Endodermal cell (in vitro differentiated cells): ENCODE measurements around the gene EDN1. TPM values are rescaled to one million over a fixed set of nuclear protein-coding genes. Genes with fewer than 3 reads are reported as not detected.

Experiments
- DNase-seq: peaks from one replicate; pipeline ENCODE4 v3.0.0-alpha.2; 2017
- H3K27ac ChIP-seq: 2 replicates; pipeline ENCODE4 v1.5.1; 2013; ENCODE audit warnings: mild to moderate bottlenecking, low read depth, low read length, moderate library complexity
- H3K27me3 ChIP-seq: 2 replicates; pipeline ENCODE4 v1.6.1; 2013; ENCODE audit warnings: mild to moderate bottlenecking, low read length, moderate library complexity; ENCODE audit not compliant: insufficient read depth, control insufficient read depth, poor library complexity, severe bottlenecking
- H3K36me3 ChIP-seq: 2 replicates; pipeline ENCODE4 v1.7.0; 2013; ENCODE audit warnings: mild to moderate bottlenecking, low read length, moderate library complexity; ENCODE audit not compliant: control insufficient read depth, insufficient read depth
- H3K4me1 ChIP-seq: one replicate; pipeline ENCODE4 v1.7.0; 2013; ENCODE audit warnings: low read length; ENCODE audit not compliant: control insufficient read depth, insufficient read depth
- H3K4me3 ChIP-seq: 2 replicates; pipeline ENCODE4 v1.5.1; 2013; ENCODE audit warnings: mild to moderate bottlenecking, low read length, moderate library complexity
- H3K9ac ChIP-seq: 2 replicates; pipeline ENCODE4 v1.6.1; 2013; ENCODE audit warnings: mild to moderate bottlenecking, low read length, moderate library complexity; ENCODE audit not compliant: poor library complexity, severe bottlenecking; ENCODE audit errors: extremely low read depth
- H3K9me3 ChIP-seq: 2 replicates; pipeline ENCODE4 v1.6.1; 2013; ENCODE audit warnings: mild to moderate bottlenecking, low read length, moderate library complexity; ENCODE audit not compliant: control insufficient read depth
- H3K27ac Mint-ChIP-seq: 2 replicates; pipeline ENCODE4 v1.8.0; 2020; ENCODE audit warnings: mixed read lengths
- H3K27me3 Mint-ChIP-seq: 2 replicates; pipeline ENCODE4 v1.8.0; 2021; ENCODE audit warnings: mild to moderate bottlenecking, mixed read lengths; ENCODE audit not compliant: insufficient read depth
- H3K36me3 Mint-ChIP-seq: 2 replicates; pipeline ENCODE4 v1.8.0; 2020; ENCODE audit warnings: low read depth, mixed read lengths
- H3K4me1 Mint-ChIP-seq: 2 replicates; pipeline ENCODE4 v1.8.0; 2020; ENCODE audit warnings: mixed read lengths
- H3K4me3 Mint-ChIP-seq: 2 replicates; pipeline ENCODE4 v1.8.0; 2020; ENCODE audit warnings: mild to moderate bottlenecking, moderate library complexity, mixed read lengths
- H3K9me3 Mint-ChIP-seq: 2 replicates; pipeline ENCODE4 v1.8.0; 2020; ENCODE audit warnings: mild to moderate bottlenecking, mixed read lengths
- CTCF ChIP-seq: fragments of 200-600 bp; sonication (generic); conservative IDR thresholded peaks from 2 replicates; pipeline ENCODE4 v1.5.0; 2021; ENCODE audit warnings: antibody characterized with exemption, mild to moderate bottlenecking
- WGBS, 2 experiments: methylation state at CpG; one replicate each; pipeline versions ENCODE4 v1.1.5 to v1.1.7; 2013; ENCODE audit warnings: missing lambda C conversion rate in 2 of 2, mixed read lengths in 1 of 2; ENCODE audit not compliant: insufficient coverage in 1 of 2, insufficient read length in 1 of 2; 5-methylcytosine and 5-hydroxymethylcytosine counted together
- total RNA-seq, 2 donors: library from RNA; stranded (reverse); fragmentation: NEBNext Ultra II Directional in 1 of 2; extraction: Animal tissue kit (Norgen Biotek cat#: 25700) in 1 of 2; gene quantifications; 2 replicates in 1 of 2; 3 replicates in 1 of 2; pipeline ENCODE4 v1.2.1, GENCODE V29; 2021

Gene EDN1
- total RNA-seq, 2 donors from 2014 or later = 0.27 to 0.46 TPM

- H3K27me3 ChIP-seq = peaks cover 42% of the 10 kb centered on the region
- no peaks in the 10 kb centered on the region for H3K36me3 ChIP-seq
- no peak for TF ChIP-seq CTCF
- Mint-ChIP-seq H3K36me3 (no peaks in the 10 kb centered on the region), H3K4me1 (peaks cover 34% of the 10 kb centered on the region), H3K9me3 (no peaks in the 10 kb centered on the region), H3K4me3 (no peak overlapping the region), H3K27ac (no peak overlapping the region), H3K27me3 (peaks cover 49% of the 10 kb centered on the region)
- no peak for DNase-seq
- H3K4me3 ChIP-seq = no peak overlapping the region
- no peak overlapping the region for H3K9ac ChIP-seq
- no peak overlapping the region for H3K27ac ChIP-seq
- no peaks in the 10 kb centered on the region for H3K9me3 ChIP-seq
- WGBS, 2 experiments = 89 to 97% methylated on average over 2 to 3 of the region's 3 CpGs
- H3K4me1 ChIP-seq = no peaks in the 10 kb centered on the region
These were observed 1.2 kb upstream of the EDN1 start for GRCh38 chr6:12288914-12289313.

GRCh38 chr6:12289365-12289919, 719 bp upstream of the EDN1 start:
- Histone ChIP-seq H3K36me3 (no peaks in the 10 kb centered on the region), H3K4me1 (no peaks in the 10 kb centered on the region), H3K4me3 (peak overlapping the region; percentile 77), H3K9ac (peak overlapping the region; percentile 23), H3K9me3 (no peaks in the 10 kb centered on the region), H3K27me3 (peaks cover 47% of the 10 kb centered on the region), H3K27ac (no peak overlapping the region)
- Mint-ChIP-seq H3K4me1 (peaks cover 34% of the 10 kb centered on the region), H3K27me3 (peaks cover 54% of the 10 kb centered on the region), H3K36me3 (no peaks in the 10 kb centered on the region), H3K27ac (peak overlapping the region; percentile 47), H3K9me3 (no peaks in the 10 kb centered on the region), H3K4me3 (peak overlapping the region; percentile 49)
- peak; percentile 90 for TF ChIP-seq CTCF
- peak; percentile 93 for DNase-seq
- WGBS, 2 experiments = 3 to 6% methylated on average over 10 to 13 of the region's 13 CpGs

GRCh38 chr6:12291071-12291838, 1.1 kb downstream of the EDN1 start:
- peak overlapping the region; percentile 45 for H3K4me3 Mint-ChIP-seq
- no peaks in the 10 kb centered on the region for H3K9me3 Mint-ChIP-seq
- no peak for DNase-seq
- H3K4me3 ChIP-seq = peak overlapping the region; percentile 77
- H3K9me3 ChIP-seq = no peaks in the 10 kb centered on the region
- no peaks in the 10 kb centered on the region for H3K4me1 ChIP-seq
- H3K27me3 ChIP-seq = peaks cover 52% of the 10 kb centered on the region
- peaks cover 34% of the 10 kb centered on the region for H3K4me1 Mint-ChIP-seq
- H3K36me3 Mint-ChIP-seq = no peaks in the 10 kb centered on the region
- 50 to 52% methylated on average over 1 to 9 of the region's 12 CpGs for WGBS, 2 experiments
- no peak for TF ChIP-seq CTCF
- H3K36me3 ChIP-seq = no peaks in the 10 kb centered on the region
- H3K27ac ChIP-seq = no peak overlapping the region
- peaks cover 56% of the 10 kb centered on the region for H3K27me3 Mint-ChIP-seq
- H3K27ac Mint-ChIP-seq = no peak overlapping the region
- no peak overlapping the region for H3K9ac ChIP-seq
